Colon (tissue), 2 donors: ENCODE results near the gene BMPR1A.

ENCODE experiments used
- FAIRE-seq: peaks from 2 replicates; lab custom pipeline; 2012; peaks lifted over from hg19 to GRCh38; lab: Jason Lieb, UNC
- donor health status: control.
- donor health status: control.

The BMPR1A gene

DNA sequence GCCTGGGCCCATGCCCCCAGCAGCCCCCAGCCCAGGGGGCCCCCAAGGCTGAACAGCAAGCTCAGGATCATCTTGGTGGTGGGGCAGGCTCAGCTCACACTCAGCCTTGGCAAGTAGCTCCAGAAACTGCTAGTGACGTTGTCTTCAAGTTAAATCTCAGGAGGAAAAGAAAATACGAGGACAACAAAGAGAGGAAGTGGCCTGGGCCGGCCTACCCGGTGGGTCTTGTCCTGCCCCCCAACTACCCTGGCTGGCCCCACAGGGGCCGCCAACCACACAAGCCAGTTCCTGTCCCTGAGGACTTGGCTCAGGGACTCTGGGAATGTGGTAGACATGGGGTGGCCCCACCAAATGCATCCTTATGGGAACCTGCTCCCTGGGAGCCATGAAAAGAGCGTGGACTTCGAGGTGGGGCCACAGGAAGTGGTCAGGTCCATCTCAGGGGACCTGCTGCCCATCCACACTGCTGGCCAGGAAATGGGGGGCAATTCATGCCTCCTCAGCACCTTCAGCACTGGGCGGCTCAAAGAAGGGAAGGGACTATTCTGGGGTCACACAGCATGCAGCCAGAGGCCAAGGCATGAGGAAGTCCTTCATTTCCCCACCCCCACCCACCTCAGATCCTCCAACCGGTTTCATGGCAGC lies 201.2 kb downstream of the BMPR1A start, which contains the start of gene MMRN2:
Gene MMRN2 (minus strand): TSS at position 145 of the 645 bp plus-strand sequence. CDS start 74 bp downstream, at position 71.
- FAIRE-seq, result no peak

DNA sequence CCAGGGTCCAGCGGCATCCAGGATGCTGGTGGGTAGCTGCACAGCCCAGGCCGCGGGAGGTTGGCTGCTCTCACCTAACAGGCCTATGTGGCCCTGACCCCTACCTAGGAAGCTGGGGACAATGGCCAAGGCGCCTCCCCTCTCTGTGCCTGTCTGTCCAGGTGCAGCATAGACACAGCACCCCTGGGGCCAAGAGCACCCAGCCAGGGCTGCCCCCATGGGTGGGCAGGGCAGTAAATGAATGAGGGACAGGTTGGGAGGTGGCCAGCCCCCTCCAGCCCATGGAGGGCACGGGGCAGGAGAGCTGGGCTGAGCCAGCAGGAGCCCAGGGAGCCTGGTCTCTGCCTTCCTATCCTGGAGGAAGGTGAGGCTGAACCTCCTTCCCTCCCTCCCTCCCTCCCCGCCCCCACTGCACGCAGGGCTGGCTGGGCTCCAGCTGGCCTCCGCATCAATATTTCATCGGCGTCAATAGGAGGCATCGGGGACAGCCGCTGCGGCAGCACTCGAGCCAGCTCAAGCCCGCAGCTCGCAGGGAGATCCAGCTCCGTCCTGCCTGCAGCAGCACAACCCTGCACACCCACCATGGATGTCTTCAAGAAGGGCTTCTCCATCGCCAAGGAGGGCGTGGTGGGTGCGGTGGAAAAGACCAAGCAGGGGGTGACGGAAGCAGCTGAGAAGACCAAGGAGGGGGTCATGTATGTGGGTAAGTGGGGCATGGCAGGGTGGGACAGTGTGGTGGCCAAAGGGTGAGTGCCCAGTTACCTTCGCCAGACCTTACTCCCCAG lies 201.9 kb downstream of the BMPR1A start, which contains the start of gene SNCG:
Gene SNCG (plus strand): TSS at position 484 of the 785 bp plus-strand sequence. CDS start 99 bp downstream, at position 583.
- FAIRE-seq, result no peak

DNA sequence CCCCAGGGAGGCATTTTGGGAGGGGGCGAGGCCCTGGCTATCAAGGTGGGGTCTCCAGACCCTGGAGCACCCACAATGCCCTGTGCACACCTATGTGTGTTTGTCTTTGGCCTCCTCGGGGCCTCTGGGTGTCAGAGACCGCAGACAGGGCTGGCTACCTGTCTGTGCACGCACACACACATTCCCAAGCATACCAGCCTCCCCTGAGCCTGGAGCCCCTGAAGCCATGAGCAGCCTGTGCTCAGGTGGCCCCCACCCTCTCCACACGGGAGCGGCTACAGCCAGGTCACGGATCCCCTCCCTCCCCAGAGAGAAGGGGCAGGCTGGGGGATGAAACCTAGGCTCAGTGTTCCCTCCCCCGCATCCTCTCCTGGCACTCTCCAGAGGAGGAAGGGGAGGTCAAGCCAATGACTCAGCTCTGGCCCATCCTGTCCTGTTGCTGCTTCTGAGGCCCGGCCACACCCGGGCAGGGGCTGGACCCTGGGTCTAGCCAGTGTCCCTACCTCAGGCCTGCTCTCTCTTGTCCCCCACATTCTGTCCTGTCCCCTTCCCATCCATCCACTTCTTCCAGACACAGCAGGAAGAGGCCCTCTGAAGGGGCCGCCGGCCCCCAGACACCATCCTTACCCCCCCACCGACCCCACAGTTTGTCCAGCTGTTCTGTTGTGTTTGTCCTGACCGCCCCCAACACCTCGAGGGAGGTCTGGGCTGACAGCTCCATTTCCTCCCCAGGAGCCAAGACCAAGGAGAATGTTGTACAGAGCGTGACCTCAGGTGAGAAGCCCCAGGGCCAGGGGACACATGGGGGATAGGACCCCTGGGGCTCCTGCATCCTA lies 202.7 kb downstream of the BMPR1A start:
- no peak for FAIRE-seq

DNA sequence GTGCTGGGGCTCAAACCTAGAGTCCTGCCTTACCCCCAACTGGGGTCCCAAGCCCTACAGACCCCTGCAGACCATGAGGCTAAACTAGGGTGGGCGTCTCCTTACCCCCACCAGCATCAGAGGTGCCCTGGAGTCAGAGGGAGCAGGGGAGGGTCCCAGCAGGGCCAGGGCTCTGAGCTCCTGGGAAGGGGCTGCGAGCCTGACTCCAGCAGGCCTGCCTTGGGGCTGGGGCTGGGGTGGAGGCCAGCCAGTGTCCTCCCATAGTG lies 203.3 kb downstream of the BMPR1A start:
- no peak for FAIRE-seq

DNA sequence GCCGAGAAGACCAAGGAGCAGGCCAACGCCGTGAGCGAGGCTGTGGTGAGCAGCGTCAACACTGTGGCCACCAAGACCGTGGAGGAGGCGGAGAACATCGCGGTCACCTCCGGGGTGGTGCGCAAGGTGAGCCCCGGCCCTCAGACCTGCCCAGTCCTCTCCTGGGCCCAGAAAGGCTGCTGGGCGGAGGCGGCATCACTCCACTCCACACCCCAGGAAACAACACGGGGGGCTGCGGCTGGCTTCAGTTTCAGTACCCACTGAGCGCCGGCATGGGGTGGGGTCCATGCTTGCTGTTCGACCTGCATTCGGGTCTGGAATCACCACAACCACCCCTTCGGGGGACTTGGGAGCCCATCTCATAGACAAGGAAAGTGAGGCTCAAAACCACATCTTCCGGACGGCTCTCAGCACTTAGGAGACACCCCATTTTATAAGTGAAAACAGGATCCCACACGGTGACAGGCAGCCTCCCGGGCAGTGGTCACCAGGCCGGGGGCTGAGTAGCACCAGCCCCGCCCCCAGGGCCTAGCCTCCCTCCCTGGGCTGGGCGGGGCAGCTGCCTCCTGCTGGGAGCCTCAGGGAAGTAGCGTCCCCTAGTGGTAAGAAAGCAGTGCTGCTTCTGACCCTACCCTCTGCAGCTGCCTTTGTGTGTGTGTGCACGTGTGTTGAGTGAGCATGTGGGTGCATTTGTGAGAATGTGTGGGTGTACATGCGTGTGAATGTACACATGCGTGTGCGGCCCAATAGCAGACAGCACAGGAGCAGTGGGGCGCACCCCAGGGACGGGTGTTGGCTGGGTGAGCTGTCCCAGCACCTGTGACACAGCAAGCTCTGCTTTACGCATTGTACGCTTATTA lies 203.8 kb downstream of the BMPR1A start:
- FAIRE-seq, result no peak

DNA sequence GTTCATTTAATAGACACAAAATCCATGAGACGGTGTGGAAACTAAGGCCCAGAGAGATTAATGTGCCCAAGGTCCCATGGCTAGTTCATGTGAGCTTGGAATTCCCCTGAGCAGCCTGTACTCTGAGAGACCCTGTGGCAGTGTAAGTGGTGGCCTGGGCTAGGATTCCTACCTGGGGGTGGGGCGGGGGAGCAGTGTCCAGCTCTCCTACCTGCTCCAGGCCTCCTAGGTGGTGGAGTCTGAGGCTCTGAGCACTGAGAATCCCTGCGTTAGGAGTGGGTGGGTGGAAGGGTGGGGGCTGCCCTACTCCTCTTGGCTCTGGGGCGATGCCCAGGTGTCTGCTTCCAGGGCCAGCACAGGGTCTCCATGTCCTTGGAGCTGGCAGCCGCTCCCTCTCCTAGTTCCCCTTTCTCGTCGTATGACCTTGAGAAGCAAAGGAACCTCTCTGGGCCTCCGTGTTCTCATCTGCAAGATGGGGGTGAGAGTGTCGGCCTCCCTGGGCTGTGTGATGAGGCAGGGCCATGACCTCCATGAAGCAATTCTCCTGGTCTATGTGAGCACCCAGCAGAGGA lies 204.5 kb downstream of the BMPR1A start:
- FAIRE-seq, result no peak

DNA sequence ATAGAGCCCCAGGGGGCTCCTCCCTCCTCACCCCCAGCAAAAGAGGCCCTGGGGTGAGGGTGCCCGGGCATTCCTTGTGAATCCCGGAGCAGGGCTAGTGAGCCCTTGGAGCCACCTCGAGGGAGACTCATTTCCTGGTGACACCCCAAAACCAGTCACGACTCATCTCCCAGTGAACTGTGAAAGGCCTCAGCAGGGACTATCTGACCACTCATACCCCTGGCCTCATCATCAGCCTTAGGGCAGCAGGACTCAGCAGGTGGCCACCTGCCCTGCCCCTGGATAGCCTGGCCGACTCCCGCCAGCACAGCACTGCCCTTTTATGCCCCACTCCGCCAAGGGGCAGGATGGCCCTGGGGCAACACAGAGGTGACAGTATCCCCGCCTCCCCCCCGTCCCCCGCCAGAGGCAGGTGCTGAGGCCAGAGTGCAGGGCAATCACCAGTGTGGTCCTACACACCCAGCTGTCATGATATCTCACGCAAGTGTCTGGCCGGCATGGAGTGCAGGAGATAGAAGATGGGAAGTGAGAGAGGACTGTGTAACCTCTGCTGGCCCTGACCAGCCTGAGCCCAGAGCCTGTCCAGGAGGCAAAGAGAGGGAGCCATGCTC lies 205.2 kb downstream of the BMPR1A start:
- no peak for FAIRE-seq

DNA sequence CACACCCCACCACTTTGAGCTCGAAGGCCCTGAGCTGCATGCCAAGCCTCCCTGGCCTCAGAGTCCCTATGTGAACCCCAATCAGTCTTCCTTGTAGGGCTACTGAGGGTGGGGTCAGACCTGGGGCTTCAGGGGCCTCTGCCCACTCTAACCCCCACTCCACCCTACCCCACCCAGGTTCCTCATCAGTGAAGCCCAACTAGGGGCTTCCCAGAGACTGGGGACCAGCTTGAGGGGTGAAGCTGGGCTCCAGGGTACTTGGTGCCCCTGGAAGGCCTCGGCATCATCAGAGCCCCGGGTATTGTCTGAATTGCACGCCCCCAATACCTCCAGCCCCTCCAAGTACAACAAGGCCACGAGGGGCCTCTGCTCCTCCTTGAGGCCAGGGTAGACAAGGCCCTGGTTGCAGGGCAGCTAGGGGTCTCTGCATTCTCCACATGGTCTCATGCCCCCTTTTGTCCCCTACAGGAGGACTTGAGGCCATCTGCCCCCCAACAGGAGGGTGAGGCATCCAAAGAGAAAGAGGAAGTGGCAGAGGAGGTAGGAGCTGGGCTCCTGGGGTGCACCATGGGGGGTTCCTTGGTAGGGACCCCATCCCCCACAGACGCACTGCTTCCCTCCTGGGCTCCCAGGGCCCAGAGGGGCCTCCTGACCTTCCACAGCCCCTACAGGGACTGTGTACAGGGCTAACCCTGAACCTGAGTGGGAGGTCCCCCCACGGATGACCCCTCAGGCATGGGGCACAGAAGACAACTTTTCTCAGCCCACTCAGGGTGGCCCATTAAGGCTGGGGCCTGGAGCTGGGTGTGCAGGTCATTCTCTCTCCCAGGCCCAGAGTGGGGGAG lies 205.9 kb downstream of the BMPR1A start:
- no peak for FAIRE-seq

DNA sequence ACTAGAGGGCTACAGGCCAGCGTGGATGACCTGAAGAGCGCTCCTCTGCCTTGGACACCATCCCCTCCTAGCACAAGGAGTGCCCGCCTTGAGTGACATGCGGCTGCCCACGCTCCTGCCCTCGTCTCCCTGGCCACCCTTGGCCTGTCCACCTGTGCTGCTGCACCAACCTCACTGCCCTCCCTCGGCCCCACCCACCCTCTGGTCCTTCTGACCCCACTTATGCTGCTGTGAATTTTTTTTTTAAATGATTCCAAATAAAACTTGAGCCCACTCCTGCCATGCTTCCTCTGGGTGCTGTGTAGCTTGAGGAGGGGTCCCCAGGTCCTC lies 206.5 kb downstream of the BMPR1A start:
- no peak for FAIRE-seq

DNA sequence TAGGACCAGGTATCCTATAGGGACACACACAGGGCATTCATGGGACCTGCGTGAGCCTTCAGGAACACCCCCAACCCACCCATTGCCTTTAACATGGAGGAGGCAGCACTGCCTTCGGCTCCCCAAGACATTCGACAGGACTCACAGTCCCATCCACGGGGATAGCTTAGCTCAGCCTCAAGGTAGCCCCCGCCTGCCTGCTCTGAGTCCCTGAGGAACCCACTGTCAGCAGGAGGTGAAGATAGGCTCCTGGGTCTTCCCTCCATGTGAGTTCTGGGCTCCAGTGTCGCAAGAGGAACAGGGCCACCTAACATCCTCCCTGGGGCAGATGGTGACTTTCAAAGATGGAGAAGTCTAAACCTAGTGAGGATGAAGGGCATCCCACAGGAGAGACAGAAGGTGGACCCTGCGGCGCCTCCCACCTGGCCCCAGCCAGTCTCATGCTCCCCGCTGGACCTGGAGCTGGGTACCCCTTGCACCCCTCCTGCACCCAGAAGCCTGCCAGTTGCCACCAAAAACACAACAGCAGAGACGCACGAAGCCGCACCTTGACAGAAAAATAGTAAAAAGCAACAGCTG lies 207.0 kb downstream of the BMPR1A start:
- no peak for FAIRE-seq

DNA sequence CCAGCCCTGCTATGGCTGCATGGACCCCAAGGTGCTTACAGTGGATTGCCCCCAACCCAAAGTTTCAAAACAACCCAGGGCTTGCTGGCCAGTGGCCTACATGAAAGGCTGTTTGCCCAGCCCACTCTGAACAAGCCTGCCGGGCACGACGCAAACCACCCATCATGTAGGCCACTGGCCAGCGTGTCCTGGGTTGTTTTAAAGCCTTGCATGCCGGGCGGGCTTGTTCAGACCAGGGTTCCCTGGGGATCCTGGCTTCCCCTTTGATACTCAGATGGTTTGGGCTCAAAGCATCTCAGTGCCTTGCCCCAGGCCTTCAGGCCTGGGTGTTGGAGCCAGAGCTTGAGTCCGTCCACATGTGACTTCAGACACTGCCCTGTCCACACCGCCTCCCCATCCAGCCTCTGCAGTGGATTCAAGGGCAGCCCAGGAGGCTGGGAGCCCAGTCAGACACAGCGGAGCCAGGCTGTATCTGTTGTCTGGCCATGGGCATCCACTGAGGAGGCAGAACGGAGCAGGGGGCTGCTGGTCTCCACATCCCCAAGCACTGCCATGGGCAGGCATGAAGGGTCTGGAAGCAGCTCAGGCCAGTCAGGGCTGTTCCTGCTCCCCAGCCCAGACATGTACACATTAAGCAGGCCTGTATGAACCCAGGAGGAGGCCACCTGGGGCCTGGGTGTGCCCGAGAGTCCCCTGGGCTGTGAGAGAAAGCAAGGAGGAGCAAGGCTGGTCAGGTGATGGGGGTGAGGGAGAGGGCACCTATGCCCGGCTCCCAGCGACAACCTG lies 207.8 kb downstream of the BMPR1A start:
- no peak for FAIRE-seq

DNA sequence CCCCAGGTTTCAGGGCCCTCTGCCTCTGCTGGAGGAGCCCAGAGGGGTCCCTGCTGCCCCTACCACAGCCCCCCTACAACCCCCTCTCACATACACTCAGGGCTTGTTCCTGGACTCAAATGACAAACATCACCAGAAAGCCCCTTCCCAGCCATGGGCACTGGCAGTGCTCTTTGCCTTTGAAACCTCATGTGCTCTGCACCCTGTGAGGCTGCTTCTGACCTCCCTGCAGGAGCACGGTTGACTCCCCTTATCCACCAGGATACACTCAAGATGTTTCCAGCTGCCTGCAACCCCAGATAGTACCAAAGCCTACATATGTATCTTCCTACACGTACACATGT lies 208.4 kb downstream of the BMPR1A start:
- FAIRE-seq, result no peak

DNA sequence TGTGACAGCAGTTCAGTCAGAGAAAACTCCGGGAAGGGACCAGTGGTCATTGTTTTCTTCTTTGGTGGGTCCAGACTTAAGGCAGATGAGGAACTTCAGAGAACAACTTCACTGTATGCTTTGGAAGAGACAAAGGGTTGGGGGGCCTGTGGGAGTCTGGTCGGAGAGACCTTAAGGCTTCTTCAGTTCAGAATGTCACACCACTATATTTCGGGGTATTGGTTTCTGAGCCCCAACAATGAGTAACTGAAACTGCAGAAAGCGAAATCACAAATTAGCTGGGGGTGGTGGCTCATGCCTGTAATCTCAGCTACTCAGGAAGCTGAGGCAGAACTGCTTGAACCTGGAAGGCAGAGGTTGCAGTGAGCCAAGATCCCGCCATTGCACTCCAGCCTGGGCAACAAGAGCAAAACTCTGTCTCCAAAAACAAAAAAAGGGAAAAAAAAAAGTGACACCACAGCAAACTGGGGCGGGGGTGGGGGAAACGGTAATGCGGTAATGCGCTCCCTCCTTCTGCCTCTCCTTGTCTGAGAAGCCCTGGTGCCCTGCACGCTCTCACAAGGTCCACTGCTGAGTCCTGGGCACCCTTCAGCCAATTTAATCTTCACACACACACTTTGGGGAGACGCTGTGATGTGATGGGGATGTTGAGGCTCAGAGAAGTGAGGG lies 209.7 kb downstream of the BMPR1A start:
- FAIRE-seq, result no peak

DNA sequence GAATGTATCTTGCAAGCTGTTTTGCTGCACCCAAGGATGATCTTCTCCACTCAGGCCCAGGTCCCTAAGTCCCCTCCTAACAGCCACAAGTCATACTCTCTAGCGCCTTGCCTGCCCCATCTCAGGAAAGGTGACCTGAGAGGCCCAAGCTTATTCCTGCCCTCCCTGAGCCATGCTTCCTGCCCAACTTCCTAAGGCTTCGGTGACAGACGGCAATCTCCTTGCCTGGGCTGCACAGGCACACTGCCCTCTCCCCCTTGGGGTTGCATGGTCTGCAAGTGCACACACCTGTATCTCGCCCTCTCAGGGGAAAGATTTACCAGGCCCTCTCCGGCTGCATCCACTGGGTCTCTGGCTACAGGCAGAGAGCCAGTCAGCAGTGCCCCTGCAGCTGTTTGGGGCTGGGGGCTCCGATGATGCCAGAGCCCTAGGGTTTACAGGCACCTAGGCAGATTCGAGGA lies 211.1 kb downstream of the BMPR1A start:
- FAIRE-seq, result no peak

DNA sequence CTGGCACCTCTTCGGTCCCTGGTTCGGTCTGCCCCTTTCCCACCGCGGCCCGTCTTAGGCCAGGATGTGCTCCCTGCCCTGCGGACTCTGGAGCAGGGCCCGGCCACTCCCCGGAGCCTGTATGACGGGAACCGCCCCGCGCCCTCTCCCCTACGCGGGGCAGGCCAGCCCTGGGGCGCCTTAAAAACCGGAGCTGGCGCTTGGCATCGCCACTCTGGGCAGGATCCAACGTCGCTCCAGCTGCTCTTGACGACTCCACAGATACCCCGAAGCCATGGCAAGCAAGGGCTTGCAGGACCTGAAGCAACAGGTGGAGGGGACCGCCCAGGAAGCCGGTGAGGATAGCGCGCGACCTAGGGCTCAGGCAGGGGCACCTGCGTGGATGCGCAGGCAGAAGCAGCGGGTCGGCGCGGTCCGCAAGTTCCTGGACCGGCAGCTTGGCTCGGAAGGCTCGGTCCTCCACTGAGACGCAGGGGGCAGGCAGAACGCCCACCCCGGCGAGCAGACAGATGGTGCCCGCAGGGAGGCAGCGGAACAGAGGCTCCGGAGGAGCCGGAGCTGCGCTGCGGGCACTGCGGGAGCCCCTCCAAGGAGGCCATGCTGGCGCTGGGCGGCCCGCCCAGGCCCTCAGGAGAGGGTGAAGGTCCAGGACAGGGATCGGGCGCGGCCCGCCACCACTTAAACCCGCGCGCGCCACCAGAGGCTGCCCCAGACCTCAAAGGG lies 212.0 kb downstream of the BMPR1A start, which contains the start of gene ADIRF:
Gene ADIRF (plus strand): TSS at position 212 of the 723 bp plus-strand sequence. CDS start 63 bp downstream, at position 275.
- FAIRE-seq, result no peak

DNA sequence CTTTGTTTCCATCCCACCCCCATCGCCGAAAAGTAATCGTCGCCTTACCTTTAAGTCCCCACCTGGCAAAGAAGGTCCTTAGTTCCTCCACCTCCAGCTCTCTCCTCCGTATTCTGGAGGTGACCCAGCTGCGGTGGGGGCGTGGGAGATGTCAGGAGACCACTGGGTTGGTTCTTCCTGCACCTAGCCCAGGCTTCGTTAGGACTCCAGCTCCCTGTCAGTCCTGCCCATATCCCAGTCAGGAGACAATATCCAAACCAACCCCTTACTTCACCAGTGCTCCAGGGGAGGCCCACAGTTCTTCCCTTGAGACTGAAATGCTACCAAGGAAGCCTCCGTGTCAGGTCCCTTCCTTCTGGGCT lies 212.6 kb downstream of the BMPR1A start:
- no peak for FAIRE-seq

DNA sequence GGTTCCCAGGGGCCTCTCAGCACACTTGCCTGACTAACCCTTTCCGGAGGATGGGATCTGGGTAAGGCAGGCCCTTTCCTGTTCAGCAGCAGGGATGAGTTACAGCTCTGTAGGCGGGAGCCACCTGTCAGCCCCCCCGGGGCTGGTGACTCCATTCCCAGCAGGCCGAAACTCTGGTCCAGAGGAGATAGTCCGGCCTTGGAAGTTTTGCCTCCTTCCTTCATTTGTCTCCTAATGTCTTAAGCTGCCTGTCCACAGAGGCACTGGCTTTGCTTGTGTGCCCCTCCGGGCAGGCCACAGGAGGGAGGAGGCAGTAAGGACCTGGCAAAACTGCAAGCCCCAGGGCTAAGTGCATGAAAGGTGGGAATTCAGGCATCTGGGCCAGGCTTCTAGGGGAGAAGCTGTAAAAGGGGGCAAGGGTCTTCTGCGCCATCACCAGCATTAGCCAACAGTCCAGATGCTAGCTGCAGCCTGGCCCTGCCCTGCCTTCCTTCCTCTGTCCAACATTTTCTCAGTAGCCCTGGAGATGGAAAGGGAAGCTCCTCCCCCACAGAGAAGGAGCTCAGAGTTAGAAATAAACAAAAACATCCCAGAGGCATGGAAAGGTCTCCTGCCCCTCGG lies 213.1 kb downstream of the BMPR1A start:
- no peak for FAIRE-seq
